Immature natural killer cell (primary cell): ENCODE measurements around the gene SPDYE5. TPM values are rescaled to one million over a fixed set of nuclear protein-coding genes. Genes with fewer than 3 reads are reported as not detected.
A peak's percentile ranks its signal among the peaks of the same experiment; 100 is the strongest.
"Not testable (repeated sequence)": the region's sequence is repeated elsewhere in the genome, so short reads cannot be mapped to it uniquely, and the experiment has no call there.

Experiments
- DNase-seq, 3 donors: peaks; one replicate each; pipeline ENCODE4 v3.0.0; 2022; ENCODE audit warnings: mixed read lengths in 1 of 3
- H3K27ac Mint-ChIP-seq, 6 donors: one replicate each; pipeline ENCODE4 v1.8.0; 2020; ENCODE audit warnings: mixed read lengths in 6 of 6, mild to moderate bottlenecking in 5 of 6, inconsistent platforms in 4 of 6, moderate library complexity in 3 of 6
- H3K27me3 Mint-ChIP-seq, 3 donors: one replicate each; pipeline ENCODE4 v1.8.0; 2020 to 2021; ENCODE audit warnings: low read depth in 3 of 3, mild to moderate bottlenecking in 3 of 3, mixed read lengths in 3 of 3, moderate library complexity in 3 of 3, inconsistent platforms in 1 of 3
- H3K36me3 Mint-ChIP-seq, 3 donors: one replicate each; pipeline ENCODE4 v1.8.0; 2020; ENCODE audit warnings: mixed read lengths in 3 of 3, inconsistent platforms in 2 of 3, mild to moderate bottlenecking in 2 of 3
- H3K4me1 Mint-ChIP-seq, 2 donors: one replicate each; pipeline ENCODE4 v1.8.0; 2020; ENCODE audit warnings: inconsistent platforms in 2 of 2, mild to moderate bottlenecking in 2 of 2, mixed read lengths in 2 of 2, moderate library complexity in 1 of 2
- H3K4me3 Mint-ChIP-seq, 5 donors: one replicate each; pipeline ENCODE4 v1.8.0; 2020; ENCODE audit warnings: mild to moderate bottlenecking in 5 of 5, mixed read lengths in 5 of 5, inconsistent platforms in 3 of 5, moderate library complexity in 3 of 5
- H3K9me3 Mint-ChIP-seq, 6 donors: one replicate each; pipeline ENCODE4 v1.8.0; 2020; ENCODE audit warnings: mild to moderate bottlenecking in 6 of 6, mixed read lengths in 6 of 6, inconsistent platforms in 4 of 6, moderate library complexity in 3 of 6
- polyA plus RNA-seq, 3 donors: library from polyadenylated mRNA; unstranded; fragments of 300-500 nt; fragmentation: Illumina TruSeq; gene quantifications; one replicate each; pipeline ENCODE4 v1.2.3, GENCODE V29; 2021

Gene SPDYE5
- polyA plus RNA-seq, 3 donors from 2014 or later = not detected

DNA sequence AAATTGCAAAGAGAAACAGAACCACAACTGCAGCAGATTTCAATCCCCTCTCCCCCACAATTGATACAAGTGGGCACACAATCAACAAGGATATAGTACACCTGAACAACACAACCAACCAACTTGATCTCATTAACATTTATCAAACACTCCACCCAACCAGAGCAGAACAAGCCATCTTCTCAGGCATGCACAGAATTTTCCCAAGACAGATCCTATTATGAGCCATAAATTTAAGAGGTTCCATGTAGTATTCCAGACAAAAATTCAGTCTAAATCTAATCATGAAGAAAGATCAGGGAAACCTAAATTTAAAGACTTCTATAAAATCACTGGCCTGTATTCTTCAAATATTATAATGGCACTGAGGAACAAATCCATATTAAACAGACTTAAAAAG is 29.6 kb downstream of the SPDYE5 start:
- H3K36me3 Mint-ChIP-seq = peaks cover 32 to 43% (median 33%) of the 10 kb centered on the region in 3 donors
- not testable (repeated sequence) for DNase-seq, H3K4me3 Mint-ChIP-seq, H3K27me3 Mint-ChIP-seq, H3K9me3 Mint-ChIP-seq
- H3K4me1 Mint-ChIP-seq = peaks cover 20 to 52% of the 10 kb centered on the region in 2 donors
- peak overlapping the region in 1 of 6 donors; percentile 17 for H3K27ac Mint-ChIP-seq

DNA sequence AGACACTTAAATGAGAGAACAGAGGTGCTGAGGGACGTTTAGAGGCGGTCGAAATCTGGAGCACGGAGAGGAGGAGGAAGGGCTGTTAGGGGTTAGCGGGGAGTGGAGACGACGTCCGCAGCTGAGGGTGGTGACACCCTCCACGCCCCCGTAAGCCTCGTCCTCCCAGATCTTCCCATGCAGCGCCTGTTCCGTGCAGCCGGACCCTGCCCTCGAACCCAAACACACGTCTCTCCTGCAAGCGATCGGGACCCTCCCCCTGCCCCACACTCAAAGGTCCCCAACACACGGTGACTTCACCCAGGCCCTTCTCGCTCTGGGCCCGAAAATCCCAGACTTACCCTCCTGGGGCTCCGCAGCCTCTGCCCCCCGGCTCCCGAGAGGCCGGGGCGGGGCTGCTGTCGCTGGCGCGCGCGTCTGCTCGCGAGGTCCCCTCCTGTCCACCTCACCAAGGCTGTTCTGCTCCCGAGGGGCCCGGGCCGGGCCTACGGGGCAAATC is 35.2 kb downstream of the SPDYE5 start:
- peak overlapping the region; percentile 83 to 97 (median 93) for H3K4me3 Mint-ChIP-seq
- H3K36me3 Mint-ChIP-seq = peaks cover 7 to 15% (median 10%) of the 10 kb centered on the region in 3 donors
- H3K27ac Mint-ChIP-seq = peak overlapping the region; percentile 72 to 93 (median 89)
- H3K4me1 Mint-ChIP-seq = peaks cover 26 to 41% of the 10 kb centered on the region in 2 donors
- not testable (repeated sequence) for H3K27me3 Mint-ChIP-seq, H3K9me3 Mint-ChIP-seq
- DNase-seq = peak in 2 of 3 donors; percentile 5 to 8

DNA sequence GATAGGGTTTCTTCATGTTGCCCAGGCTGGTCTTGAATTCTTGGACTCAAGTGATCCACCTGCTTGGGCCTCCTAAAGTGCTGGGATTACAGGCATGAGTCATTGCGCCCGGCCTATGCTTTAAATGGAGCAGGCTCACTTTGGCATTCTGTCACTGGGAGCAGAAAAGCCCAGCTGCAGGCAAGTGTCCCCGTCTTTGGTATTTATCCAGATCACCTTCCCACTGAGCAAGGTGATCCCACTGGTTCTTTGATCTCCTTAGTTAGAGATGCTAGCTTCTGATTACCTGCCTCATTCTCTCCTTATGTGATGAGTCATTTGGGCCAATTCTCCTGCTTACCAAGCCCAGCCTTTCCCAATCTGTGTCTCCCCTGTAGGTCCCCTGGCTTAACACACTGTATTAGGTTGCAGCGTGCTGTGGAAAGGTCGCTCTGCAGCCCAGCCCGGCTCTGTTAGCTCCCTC is 39.3 kb downstream of the SPDYE5 start:
- H3K27me3 Mint-ChIP-seq = peaks cover 0 to 7% (median 0%) of the 10 kb centered on the region in 3 donors
- peaks cover 0 to 3% (median 0%) of the 10 kb centered on the region in 3 donors for H3K36me3 Mint-ChIP-seq
- H3K4me1 Mint-ChIP-seq = peaks cover 17% of the 10 kb centered on the region in 2 donors
- no peak overlapping the region for H3K4me3 Mint-ChIP-seq
- H3K9me3 Mint-ChIP-seq = no peaks in the 10 kb centered on the region
- no peak overlapping the region for H3K27ac Mint-ChIP-seq
- no peak for DNase-seq

DNA sequence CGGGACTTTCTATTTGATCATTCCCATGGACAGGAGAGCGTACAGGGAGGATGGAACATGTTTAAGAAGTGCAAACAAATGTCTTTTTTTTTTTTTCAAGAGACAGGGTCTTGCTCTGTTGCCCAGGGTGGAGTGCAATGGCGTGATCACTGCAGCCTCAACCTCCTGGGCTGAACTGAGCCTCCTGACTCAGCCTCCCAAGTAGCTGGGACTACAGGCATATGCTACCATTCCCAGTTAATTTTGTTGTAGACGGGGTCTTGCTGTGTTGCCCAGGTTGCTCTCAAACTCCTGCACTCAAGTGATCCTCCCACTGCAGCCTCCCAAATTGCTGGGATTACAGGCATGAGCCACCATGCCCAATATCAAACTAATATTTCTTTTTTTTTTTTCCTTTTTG is 40.5 kb downstream of the SPDYE5 start:
- peaks cover 6 to 7% of the 10 kb centered on the region in 2 donors for H3K4me1 Mint-ChIP-seq
- H3K36me3 Mint-ChIP-seq = peaks cover 4 to 12% (median 8%) of the 10 kb centered on the region in 3 donors
- no peak overlapping the region for H3K4me3 Mint-ChIP-seq
- H3K27me3 Mint-ChIP-seq = peaks cover 0 to 4% (median 0%) of the 10 kb centered on the region in 3 donors
- H3K9me3 Mint-ChIP-seq = no peaks in the 10 kb centered on the region
- no peak overlapping the region for H3K27ac Mint-ChIP-seq
- no peak for DNase-seq

DNA sequence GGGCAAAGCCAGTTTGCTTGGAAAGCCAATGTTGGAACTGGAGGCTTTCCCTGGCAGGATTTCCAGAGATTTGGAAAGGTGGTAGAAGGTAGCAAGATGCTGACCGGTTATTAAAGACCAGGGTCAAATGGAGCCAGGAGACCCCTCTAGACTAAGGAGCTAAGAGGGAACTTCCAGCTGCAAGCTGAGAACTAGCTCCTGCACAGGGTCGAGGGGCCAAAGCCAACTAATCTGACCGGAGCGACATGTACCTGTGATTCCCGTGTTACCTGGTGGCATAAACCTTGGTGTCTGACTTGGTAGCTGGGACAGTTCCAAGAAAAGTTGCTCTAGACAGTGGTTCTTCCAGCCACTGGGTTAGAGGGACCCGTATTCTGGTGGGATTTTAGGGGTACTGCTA is 41.8 kb downstream of the SPDYE5 start:
- Mint-ChIP-seq H3K9me3 (no peaks in the 10 kb centered on the region), H3K27me3 (no peaks in the 10 kb centered on the region), H3K4me1 (no peaks in the 10 kb centered on the region), H3K36me3 (peaks cover 10 to 20% (median 12%) of the 10 kb centered on the region in 3 donors), H3K27ac (no peak overlapping the region), H3K4me3 (no peak overlapping the region)
- no peak for DNase-seq

DNA sequence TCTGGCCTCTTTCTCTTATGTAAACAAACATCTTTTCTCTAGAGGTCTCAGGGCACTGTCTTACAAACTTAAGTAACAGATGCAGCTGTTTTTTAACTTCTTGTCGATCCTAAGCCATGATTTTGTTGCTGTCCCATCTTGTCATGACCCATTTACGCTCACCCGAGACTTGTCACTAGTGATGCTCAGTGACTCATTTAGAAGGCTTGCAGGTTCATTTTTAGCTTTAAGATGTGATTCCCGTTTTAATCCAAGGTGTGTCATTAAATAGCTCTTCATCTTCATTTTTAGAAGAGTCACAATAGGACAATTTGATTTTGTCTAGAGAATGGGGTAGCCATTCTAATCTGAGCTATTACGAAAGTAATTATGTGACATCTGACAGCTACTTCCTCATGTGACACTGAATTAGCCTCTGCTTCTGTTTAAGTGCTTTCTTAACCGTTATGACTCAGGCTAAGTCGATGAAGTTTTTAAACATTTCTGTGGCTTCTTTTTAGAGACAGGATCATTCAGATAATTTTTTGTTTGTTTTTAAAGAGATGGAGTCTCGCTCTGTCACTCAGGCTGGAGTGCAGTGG is 42.7 kb downstream of the SPDYE5 start:
- Mint-ChIP-seq H3K4me3 (no peak overlapping the region), H3K36me3 (peaks cover 12 to 24% (median 18%) of the 10 kb centered on the region in 3 donors), H3K27ac (no peak overlapping the region), H3K4me1 (no peaks in the 10 kb centered on the region), H3K9me3 (no peaks in the 10 kb centered on the region), H3K27me3 (no peaks in the 10 kb centered on the region)
- no peak for DNase-seq

DNA sequence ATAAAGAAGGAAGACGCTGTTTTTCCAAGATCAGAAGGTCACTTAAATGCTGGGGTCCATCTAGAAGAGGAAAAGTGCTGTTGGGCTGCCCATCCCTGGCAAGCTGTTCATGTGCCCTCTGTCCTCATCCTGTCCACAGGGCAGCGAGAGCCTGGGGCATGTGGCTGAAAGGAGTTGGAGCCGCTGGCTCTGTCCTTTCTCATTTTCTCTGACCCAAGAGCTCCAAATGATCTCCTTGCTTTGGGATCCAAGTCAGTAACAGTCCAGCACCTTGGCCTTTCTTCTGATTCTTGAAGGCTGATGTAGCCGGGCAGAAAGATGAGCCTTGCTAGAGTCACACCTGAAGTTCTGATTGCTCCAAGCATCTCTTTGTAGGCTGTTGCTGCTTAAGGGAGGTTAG is 44.4 kb downstream of the SPDYE5 start:
- H3K4me1 Mint-ChIP-seq = no peaks in the 10 kb centered on the region
- peaks cover 12 to 27% (median 22%) of the 10 kb centered on the region in 3 donors for H3K36me3 Mint-ChIP-seq
- DNase-seq = no peak
- no peaks in the 10 kb centered on the region for H3K9me3 Mint-ChIP-seq
- no peaks in the 10 kb centered on the region for H3K27me3 Mint-ChIP-seq
- H3K27ac Mint-ChIP-seq = no peak overlapping the region
- no peak overlapping the region for H3K4me3 Mint-ChIP-seq

DNA sequence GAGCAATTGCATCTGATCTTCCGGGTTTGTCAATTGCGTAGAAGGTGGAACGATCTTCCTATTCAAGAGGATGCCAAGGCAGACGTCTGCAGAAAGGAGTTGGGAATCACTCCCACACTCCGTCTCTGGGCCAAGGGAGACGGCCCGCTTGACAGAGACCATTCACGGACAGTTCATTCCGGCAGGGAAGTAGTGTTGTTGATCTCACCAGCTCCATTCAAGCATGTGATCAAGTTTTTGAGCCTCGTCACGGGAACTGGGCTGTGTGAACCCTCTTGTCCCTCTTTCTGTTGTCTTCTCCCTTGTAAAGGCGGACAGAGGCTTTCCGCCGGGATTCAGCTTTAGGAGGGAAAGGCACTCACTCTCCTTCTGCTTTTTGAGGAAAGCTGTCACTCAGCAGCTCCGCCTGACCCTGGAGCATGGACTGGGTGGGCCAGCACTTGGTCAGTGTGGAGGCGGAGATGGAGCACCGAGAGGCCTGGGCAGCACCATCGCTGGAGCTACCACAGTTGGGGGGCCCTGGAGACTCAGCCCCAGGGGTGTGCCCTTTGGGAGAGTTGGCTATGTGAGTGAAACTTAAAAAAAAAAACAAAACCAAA is 44.9 kb downstream of the SPDYE5 start:
- no peaks in the 10 kb centered on the region for H3K27me3 Mint-ChIP-seq
- H3K4me1 Mint-ChIP-seq = no peaks in the 10 kb centered on the region

DNA sequence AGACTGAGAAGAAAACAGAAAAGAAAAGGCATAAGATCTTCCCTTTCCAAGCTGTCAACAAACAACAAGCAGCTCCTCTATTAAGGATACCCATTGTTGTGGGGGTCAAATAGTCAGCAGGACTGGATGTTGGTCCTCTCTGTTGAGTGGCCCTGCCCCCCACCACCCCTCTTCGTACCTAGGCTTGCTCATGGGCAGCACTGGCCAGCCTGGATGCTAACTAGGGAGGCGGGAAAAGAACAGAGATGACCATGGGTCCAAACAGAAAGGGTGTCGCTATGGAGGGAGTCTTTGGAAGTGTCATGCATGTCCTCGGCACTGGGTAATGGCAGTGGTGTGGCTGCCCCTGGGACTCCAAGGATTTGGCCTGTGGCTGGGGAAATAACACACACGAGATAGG is 45.6 kb downstream of the SPDYE5 start:
- no peak for DNase-seq
- H3K4me3 Mint-ChIP-seq = no peak overlapping the region
- no peaks in the 10 kb centered on the region for H3K27me3 Mint-ChIP-seq
- H3K27ac Mint-ChIP-seq = no peak overlapping the region
- no peaks in the 10 kb centered on the region for H3K4me1 Mint-ChIP-seq
- no peaks in the 10 kb centered on the region for H3K9me3 Mint-ChIP-seq
- peaks cover 12 to 32% (median 27%) of the 10 kb centered on the region in 3 donors for H3K36me3 Mint-ChIP-seq

More for the DNA sequence above, 44.9 kb downstream of the SPDYE5 start:
- DNase-seq = no peak
- Mint-ChIP-seq H3K9me3 (no peaks in the 10 kb centered on the region), H3K27ac (no peak overlapping the region), H3K36me3 (peaks cover 12 to 32% (median 26%) of the 10 kb centered on the region in 3 donors), H3K4me3 (no peak overlapping the region)

DNA sequence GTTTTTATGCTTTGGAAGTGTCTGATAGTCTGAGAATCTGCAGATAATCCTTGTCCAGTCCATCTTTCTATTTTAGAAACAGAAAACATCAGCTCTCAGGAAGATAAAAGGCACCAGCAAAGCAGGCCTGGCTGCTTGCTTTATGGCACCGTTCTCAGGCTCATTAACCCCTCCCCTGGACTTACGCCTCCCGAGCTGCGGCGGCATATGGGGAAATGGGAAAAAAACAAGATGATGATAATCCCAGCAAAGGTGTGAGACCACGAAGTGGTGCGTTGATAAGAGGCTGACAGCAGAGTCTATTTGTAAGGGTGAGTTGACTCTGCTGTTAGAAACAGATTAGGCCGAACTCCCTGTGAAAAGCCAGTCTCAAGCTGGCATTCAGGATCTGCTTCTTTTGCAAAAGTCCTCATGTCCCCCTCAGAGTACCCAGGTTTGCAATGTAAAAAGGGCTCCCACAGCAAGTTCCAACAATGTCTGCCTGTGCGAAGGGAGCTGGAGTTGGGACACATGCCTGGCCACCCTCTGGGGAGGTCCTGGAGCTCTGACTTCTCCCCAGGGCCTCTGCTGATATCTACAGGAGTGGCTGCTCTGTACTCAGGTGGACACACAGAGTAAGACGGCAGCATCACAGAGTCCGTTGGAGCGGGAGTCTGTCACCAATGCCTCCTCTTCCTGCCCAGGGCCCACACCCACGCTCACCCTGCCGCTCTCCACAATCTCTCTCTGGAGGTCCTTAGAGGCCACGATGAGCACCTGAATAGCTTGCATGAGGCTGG is 54.3 kb downstream of the SPDYE5 start:
- no peak overlapping the region for H3K27ac Mint-ChIP-seq
- H3K9me3 Mint-ChIP-seq = no peaks in the 10 kb centered on the region
- peaks cover 0 to 2% (median 0%) of the 10 kb centered on the region in 3 donors for H3K27me3 Mint-ChIP-seq
- H3K36me3 Mint-ChIP-seq = peaks cover 0 to 25% (median 23%) of the 10 kb centered on the region in 3 donors
- H3K4me1 Mint-ChIP-seq = no peaks in the 10 kb centered on the region
- no peak for DNase-seq
- no peak overlapping the region for H3K4me3 Mint-ChIP-seq

Other genes with a start within 250 kb of the SPDYE5 start
- 1 to 10 TPM in 1 of 3 donors, under 1 TPM in 2; 0.20 to 3.6 (median 0.69) TPM for gene TRIM73, start 96.7 kb upstream of the SPDYE5 start, polyA plus RNA-seq
- gene POM121C, start 6.0 kb upstream of the SPDYE5 start, polyA plus RNA-seq = 10 to 100 TPM in 1 of 3 donors, 1 to 10 TPM in 2; 3.8 to 38.0 (median 5.1) TPM
- gene HIP1, start 246.6 kb downstream of the SPDYE5 start, polyA plus RNA-seq = 10 to 100 TPM in 1 of 3 donors, 1 to 10 TPM in 2; 3.9 to 13.3 (median 5.9) TPM